MG63 (cell line): ENCODE results near the gene TMEM134. TPM values are rescaled to one million over a fixed set of nuclear protein-coding genes. Genes with fewer than 3 reads are reported as not detected.
"Not testable (repeated sequence)": the region's sequence is repeated elsewhere in the genome, so short reads cannot be mapped to it uniquely, and the experiment has no call there.

ENCODE experiments used
- DNase-seq: peaks from one replicate; pipeline ENCODE4 v3.0.0-alpha.2; 2020
- H3K27me3 ChIP-seq: fragments of 250-450 bp; sonication (Bioruptor Pico); 2 replicates; pipeline ENCODE4 v1.5.1; 2020; ENCODE audit warnings: mild to moderate bottlenecking, moderate library complexity
- H3K36me3 ChIP-seq: fragments of 250-450 bp; sonication (Bioruptor Pico); 2 replicates; pipeline ENCODE4 v1.5.1; 2020; ENCODE audit warnings: mild to moderate bottlenecking, moderate library complexity
- H3K4me3 ChIP-seq: fragments of 250-450 bp; sonication (Bioruptor Pico); 2 replicates; pipeline ENCODE4 v1.5.1; 2020; ENCODE audit warnings: mild to moderate bottlenecking, moderate library complexity
- H3K9me3 ChIP-seq: fragments of 250-450 bp; sonication (Bioruptor Pico); 2 replicates; pipeline ENCODE4 v1.5.1; 2020; ENCODE audit warnings: mild to moderate bottlenecking, moderate library complexity
- total RNA-seq: library from RNA; depleted of rRNA; stranded (reverse); fragments of >200 nt; shearing (Covaris generic); gene quantifications from 2 replicates; pipeline ENCODE4 v1.2.3, GENCODE V29; 2014; ENCODE audit warnings: low replicate concordance

Gene TMEM134
- total RNA-seq, 1 experiment from 2014 or later: 44.2 TPM

DNA sequence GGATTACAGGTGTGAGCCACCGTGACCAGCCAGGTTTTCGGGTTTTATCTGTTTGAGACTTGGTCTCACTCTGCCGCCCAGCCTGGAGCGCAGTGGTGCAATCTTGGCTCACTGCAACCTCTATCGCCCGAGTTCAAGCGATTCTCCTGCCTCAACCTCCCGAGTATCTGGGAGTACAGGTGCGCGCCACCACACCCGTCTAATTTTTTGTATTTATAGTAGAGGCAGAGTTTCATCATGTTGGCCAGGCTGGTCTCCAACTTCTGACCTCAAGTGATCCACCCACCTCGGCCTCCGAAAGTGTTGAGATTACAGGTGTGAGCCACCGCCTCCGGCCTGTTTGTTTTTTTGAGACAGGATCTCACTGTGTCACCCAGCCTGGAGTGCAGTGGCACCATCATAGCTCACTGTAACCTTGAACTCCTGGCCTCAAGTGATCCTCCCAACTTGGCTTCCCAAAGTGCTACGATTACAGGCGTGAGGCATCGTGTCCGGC is 41.6 kb downstream of the TMEM134 start:
- H3K27me3 ChIP-seq, H3K9me3 ChIP-seq, DNase-seq: not testable (repeated sequence)
- peak overlapping the region; percentile 88 for H3K4me3 ChIP-seq
- H3K36me3 ChIP-seq: peaks cover 26% of the 10 kb centered on the region

DNA sequence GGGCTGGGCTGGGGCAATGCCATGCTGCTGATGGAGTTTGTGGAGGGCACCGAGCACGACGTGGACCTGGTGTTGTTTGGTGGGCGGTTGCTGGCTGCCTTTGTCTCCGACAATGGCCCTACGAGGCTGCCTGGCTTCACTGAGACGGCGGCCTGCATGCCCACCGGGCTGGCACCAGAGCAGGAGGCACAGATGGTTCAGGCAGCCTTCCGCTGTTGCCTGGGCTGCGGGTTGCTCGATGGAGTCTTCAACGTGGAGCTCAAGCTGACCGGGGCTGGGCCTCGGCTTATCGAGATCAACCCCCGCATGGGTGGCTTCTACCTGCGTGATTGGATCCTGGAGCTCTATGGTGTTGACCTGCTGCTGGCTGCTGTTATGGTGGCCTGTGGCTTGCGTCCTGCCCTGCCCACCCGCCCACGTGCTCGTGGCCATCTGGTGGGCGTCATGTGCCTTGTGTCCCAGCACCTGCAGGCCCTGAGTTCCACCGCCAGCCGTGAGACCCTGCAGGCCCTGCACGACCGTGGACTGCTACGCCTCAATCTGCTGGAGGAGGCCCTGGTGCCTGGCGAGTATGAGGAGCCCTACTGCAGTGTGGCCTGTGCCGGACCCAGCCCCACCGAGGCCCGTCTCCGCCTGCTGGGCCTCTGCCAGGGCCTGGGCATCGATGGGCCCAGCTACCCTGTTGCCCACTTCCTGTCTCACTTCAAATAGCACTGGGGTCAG is 45.0 kb downstream of the TMEM134 start:
- Histone ChIP-seq H3K4me3 (no peak overlapping the region), H3K27me3 (no peaks in the 10 kb centered on the region)
- DNase-seq: no peak

DNA sequence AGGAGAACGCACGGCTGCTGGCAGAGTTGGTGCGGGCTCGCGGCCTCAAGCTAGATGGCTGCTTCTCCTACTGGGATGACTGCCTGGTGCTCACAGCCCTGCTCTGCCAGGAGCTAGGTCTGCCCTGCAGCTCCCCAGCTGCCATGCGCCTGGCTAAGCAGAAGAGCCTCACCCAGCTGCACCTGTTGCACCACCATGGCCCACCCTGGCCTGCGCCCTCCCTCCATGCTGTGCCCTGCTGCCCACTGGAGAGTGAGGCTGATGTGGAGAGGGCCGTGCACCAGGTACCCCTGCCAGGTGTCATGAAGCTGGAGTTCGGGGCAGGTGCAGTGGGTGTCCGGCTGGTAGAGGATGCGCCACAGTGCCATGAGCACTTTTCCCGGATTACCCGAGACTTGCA is 45.6 kb downstream of the TMEM134 start:
- H3K4me3 ChIP-seq: no peak overlapping the region
- no peaks in the 10 kb centered on the region for H3K9me3 ChIP-seq
- no peaks in the 10 kb centered on the region for H3K36me3 ChIP-seq
- DNase-seq: no peak
- no peaks in the 10 kb centered on the region for H3K27me3 ChIP-seq

More for the DNA sequence above, 45.0 kb downstream of the TMEM134 start:
- Histone ChIP-seq H3K9me3 (no peaks in the 10 kb centered on the region), H3K36me3 (no peaks in the 10 kb centered on the region)

DNA sequence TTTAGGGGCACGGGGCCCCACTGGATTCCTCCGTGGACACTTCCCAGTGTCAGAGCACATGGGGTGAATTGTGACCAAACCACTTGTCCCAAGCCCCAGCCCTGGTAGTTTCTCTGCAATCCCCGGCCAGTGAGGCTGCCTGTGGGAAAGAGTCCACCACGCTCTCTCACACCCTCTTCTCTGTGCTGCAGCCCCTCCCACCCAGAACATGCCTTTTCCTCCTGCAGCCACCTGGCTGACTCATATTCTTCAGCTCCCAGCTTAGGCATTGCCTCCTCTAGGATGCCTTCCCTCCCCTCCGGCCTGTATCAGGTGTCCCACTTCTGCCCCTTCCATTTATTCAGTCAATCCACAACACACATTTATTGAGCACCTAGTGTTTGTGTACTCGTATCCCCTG is 46.2 kb downstream of the TMEM134 start:
- H3K4me3 ChIP-seq: no peak overlapping the region
- no peaks in the 10 kb centered on the region for H3K27me3 ChIP-seq
- no peaks in the 10 kb centered on the region for H3K36me3 ChIP-seq
- no peaks in the 10 kb centered on the region for H3K9me3 ChIP-seq
- DNase-seq: no peak

DNA sequence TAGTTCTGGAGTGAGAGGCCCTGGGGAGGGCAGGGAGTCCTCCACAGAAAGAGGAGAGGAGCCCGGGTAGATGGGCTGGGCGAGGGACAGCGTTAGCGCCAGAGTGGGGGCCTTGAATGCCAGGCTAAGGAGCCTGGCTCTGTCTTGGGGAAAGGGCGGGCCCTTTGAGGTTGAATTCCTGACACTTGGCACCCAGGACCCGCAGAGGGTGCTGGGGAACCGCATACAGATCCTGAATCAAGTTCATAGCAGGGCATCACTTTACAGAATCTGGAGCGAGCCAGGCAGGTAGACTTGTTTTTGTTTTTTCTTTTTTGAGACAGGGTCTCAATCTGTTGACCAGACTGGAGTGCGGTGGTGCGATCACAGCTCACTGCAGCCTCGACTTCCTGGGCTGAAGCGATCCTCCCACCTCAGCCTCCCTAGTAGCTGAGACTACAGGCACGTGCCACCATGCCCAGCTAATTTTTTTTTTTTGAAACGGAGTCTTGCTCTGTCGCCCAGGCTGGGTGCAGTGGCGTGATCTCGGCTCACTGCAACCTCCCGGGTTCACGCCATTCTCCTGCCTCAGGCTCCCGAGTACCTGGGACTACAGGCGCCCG is 47.5 kb downstream of the TMEM134 start:
- H3K9me3 ChIP-seq: no peaks in the 10 kb centered on the region
- DNase-seq: no peak
- H3K27me3 ChIP-seq: no peaks in the 10 kb centered on the region
- H3K4me3 ChIP-seq: peak overlapping the region; percentile 35
- H3K36me3 ChIP-seq: no peaks in the 10 kb centered on the region

DNA sequence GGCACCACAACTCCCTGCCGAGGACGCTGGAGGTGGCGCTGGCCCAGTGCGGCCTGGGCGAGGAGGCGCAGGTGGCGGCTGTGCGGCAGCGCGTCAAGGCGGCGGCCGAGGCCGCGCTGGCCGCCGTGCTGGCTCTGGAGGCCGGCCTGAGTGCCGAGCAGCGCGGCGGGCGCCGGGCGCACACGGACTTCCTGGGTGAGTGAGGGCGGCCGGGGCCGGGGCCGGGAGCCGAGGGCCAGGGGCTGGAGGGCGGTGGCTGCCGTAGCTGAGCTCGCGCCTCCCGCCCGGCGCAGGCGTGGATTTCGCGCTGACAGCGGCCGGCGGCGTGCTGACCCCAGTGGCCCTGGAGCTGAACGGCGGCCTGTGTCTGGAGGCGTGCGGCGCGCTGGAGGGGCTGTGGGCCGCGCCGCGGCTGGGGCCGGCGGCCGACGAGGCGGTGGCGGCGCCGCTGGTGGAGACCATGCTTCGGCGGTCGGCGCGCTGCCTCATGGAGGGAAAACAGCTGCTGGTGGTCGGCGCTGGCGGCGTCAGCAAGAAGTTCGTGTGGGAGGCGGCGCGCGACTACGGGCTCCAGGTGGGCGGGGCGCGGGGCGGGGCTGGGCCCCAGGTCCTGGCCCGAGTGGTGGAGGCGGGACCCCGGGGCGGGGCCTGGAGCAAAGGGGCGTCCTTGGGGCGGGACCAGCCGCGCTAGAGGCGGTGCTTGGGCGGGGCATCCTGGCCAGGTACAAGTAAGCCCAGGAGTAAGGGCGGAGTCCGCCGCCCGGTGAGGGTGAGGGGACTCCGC is 48.2 kb downstream of the TMEM134 start:
- Histone ChIP-seq H3K36me3 (no peaks in the 10 kb centered on the region), H3K4me3 (peak overlapping the region; percentile 35), H3K9me3 (no peaks in the 10 kb centered on the region), H3K27me3 (no peaks in the 10 kb centered on the region)
- DNase-seq: peak; percentile 89

DNA sequence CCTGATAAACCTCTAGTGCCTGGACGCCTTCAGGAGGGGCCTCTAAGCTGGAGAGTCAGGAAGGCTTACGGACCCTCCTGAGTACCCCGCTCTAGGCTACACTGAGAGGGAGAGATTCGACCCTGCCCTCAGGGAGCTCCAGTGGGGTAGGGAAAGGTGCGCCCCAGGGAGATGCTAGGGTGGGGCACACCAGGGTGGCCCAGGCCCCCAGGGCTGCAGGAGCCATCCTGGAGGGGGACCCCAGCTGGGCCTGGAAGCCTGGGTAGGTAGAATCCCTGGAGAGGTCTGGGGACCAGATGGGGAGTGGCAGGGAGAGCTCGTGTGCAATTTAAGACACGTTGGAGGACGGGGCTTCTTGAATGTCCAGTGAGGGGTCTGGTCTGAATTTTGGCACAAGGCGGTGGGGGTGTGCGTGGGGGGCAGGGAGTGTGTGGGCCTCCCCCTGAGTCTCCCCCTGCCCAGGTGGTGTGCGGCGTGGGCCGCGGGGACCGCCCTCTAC is 48.9 kb downstream of the TMEM134 start:
- no peaks in the 10 kb centered on the region for H3K36me3 ChIP-seq
- H3K27me3 ChIP-seq: no peaks in the 10 kb centered on the region
- DNase-seq: no peak
- no peaks in the 10 kb centered on the region for H3K9me3 ChIP-seq
- H3K4me3 ChIP-seq: peak overlapping the region; percentile 35

DNA sequence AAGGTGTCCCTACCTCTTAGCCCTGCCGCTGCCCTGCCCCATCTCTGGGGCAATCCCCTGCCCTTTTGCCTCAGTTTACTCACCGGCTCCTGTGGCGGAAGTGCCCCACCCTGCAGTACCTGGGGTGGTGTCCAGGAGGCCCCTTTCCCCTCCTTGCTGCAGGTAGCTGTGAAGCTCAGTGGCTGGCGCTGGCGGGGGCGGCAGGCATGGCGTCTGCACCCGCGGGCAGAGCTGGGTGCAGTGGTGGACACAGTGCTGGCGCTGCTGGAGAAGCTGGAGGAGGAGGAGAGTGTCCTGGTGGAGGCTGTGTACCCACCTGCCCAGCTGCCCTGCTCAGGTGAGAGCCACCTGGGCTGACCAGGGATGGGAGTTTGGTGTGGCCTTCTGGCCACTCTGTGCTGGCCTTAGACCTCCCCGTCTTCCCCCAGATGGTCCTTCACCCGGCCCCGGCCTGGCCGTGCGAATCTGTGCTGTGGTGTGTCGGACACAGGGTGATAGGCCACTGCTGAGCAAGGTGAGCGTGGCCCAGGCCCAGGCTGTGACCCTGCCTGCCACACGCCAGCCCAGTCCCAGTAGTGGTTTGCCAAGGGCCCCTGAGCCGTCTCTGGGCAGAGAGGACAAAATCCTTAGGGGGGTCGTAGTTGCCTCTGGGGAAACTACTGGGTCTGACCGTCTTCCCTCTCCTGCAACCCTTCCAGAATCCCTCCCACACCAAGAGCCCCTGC is 49.6 kb downstream of the TMEM134 start:
- no peak for DNase-seq
- no peaks in the 10 kb centered on the region for H3K9me3 ChIP-seq
- no peaks in the 10 kb centered on the region for H3K36me3 ChIP-seq
- no peak overlapping the region for H3K4me3 ChIP-seq
- H3K27me3 ChIP-seq: no peaks in the 10 kb centered on the region

DNA sequence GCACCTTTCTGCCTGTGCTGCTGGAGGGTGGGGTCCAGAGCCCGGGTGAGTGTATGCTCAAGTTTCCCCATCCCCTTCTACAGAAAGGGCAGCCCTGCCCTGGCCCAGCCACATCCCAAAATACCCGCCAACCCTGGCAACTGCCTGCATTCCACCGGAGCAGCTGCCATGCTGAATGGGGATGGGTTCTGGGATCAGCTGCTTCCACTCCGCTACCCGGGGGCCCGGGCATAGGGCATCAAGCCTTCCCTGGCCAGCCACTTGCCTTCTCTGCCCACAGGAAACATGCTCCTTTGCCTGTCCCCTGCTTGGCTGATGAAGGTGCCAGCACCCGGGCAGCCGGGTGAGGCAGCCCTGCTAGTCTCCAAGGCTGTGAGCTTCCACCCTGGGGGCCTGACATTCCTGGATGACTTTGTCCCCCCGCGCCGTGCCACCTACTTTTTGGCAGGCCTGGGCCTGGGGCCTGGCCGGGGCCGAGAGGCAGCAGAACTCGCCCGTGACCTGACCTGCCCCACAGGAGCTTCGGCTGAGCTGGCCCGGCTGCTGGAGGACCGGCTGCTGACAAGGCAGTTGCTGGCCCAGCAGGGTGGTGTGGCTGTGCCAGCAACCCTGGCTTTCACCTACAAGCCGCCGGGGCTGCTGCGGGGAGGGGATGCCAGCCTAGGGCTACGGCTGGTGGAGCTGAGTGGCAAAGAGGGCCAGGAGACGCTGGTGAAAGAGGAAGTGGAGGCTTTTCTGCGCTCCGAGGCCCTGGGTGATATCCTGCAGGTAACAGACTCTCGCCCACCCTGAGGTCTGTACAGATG is 50.4 kb downstream of the TMEM134 start:
- Histone ChIP-seq H3K9me3 (no peaks in the 10 kb centered on the region), H3K4me3 (no peak overlapping the region), H3K36me3 (no peaks in the 10 kb centered on the region), H3K27me3 (no peaks in the 10 kb centered on the region)
- DNase-seq: peak; percentile 85

DNA sequence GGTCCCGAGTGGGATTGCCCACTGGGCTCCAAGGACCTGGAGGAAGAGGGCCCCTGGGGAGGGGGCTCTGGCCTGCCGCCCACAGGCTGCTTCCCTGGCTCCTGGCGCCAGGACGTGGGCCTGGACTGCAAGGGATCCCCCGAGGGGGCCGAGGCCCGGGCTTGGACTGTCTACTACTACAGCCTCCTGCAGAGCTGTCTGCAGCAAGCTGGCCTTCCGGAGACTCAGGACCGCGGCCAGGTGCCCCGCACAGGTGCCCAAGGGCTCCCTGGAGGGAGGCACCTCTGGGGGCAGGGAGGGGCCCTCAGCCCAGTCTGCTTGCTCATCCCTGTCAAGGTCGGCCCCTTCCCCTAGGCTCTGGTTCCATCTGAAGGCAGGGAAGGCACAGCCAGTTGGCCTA is 51.6 kb downstream of the TMEM134 start:
- H3K4me3 ChIP-seq: no peak overlapping the region
- H3K36me3 ChIP-seq: no peaks in the 10 kb centered on the region
- H3K27me3 ChIP-seq: no peaks in the 10 kb centered on the region
- H3K9me3 ChIP-seq: no peaks in the 10 kb centered on the region
- DNase-seq: no peak

DNA sequence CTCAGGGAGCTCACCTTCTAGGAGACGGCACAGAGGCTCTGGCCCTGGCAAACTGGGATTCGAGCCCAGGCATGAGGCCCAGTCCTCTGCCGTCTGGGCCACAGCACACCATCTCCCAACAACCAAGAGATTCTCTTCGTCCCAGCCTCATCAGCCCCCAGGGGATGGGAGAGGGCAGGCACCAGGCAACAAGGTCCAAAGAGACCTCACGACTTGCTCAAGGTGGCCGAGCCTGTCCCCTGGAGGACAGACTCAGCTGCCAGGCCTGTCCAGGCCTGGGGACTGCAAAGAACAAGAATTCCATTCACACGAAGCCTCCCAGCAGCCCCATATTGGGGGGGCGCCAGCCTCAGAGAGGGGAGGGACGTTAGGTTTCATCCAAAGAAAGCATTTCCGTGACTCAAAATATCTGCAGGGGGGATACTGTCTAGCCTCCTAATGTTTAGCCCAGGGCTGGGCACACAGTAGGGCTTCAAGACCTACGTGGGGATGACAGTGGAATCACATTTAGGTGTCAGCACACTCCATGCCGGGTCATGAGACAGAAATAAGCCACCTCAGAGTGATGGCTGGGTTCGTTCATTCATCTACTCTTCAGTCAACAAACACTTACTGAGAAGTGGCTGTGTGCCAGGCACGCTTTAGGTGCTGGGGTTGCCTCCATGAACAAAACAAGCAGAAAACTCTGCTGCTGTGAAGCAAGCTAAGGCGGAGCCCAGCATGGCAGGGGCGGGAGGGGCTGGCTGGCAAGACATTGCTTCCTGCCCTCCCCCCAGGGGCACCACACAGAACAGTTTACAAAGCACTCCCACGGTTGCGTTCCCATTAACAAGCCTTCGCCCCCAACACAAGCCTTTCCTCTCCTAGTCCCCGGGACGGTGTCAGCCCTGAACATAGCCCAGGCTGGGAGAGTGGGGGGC is 52.4 kb downstream of the TMEM134 start:
- H3K27me3 ChIP-seq: no peaks in the 10 kb centered on the region
- H3K9me3 ChIP-seq: no peaks in the 10 kb centered on the region
- DNase-seq: peak; percentile 61
- no peak overlapping the region for H3K4me3 ChIP-seq
- no peaks in the 10 kb centered on the region for H3K36me3 ChIP-seq

DNA sequence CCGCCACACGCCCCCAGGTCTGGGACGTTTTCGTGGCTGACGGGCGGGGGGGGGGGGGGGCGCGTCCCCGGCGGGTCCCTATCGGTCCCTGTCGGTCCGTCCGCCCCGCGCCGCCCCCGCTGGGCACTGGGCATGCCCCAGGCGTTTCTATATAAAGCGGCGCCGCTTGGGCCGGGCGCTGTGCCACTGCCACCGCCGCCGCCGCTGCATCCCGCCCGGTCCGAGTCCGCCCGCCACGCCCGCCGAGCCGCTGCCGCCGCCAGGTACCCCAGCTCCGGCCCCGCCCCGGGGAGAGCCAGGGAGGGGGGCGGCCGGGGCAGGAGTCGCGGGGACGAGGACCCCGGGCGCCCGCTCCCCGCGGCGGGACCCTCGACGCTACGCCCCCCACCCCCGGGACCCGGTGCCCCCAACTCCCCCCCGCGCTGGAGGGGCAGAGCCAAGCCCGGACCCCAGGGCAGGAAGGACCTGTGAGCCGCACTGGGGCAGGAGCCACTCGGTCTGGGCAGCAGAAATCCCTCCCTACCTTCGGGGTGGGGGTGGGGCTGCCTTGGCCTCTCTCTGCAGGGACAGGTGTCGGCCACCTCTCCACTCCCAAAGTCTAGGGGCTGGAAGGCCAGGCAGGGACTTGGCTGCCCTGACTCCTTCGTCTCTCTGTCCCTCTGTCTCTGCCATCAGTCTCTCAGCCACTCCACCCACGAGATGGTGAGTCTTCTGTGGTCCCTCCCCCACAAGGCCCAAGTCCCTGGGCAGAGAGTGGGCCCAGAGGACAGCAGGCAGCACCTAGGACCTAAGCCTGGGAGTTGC is 53.3 kb downstream of the TMEM134 start, which contains the start of gene CARNS1:
Gene CARNS1, plus strand, starts transcription at position 178 of the 804 bp plus-strand sequence. Its CDS starts 522 bp downstream, at position 700.
- Histone ChIP-seq H3K9me3 (no peaks in the 10 kb centered on the region), H3K27me3 (no peaks in the 10 kb centered on the region), H3K36me3 (no peaks in the 10 kb centered on the region), H3K4me3 (no peak within 1 kb of the TSS)
- DNase-seq: no peak

DNA sequence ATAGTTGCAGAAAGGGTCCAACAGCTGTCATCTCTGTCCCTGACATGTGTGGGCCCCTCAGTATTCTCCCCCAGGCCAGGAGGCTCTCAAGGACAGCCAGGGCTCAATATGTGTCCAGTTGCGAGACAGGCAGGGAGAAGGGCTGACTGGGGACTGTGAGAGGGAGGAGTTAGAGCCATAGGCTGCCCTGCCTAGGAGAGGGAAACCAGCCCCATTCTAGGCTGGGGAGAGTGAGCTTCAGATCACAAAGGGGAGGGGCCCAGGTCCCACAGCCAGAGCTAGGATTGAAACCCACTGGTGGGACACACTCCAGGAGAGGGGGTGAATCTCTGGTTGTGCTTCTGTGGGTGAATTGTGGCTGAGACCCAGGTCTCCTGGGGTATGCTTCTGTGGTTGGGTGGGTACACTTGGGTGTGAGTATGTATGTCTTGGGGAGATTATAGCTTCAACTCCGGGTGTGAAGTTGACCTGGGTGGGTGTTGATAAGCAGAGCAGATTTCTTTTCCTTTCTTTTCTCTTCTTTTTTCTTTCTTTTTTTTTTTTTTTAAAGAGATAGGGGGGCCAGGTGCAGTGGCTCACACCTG is 55.7 kb downstream of the TMEM134 start:
- Histone ChIP-seq H3K36me3 (no peaks in the 10 kb centered on the region), H3K9me3 (no peaks in the 10 kb centered on the region), H3K4me3 (no peak overlapping the region), H3K27me3 (no peaks in the 10 kb centered on the region)
- no peak for DNase-seq
